C4-2B (cell line): ENCODE measurements around the gene SHLD2.
"Not testable (repeated sequence)": the region's sequence is repeated elsewhere in the genome, so short reads cannot be mapped to it uniquely, and the experiment has no call there.

Experiments used
- H3K27ac ChIP-seq: fragments of 450-650 bp; 2 replicates; pipeline ENCODE4 v1.5.1; 2017
- CTCF ChIP-seq: fragments of 450-650 bp; conservative IDR thresholded peaks from 2 replicates; pipeline ENCODE4 v1.5.1; 2017; ENCODE audit warnings: mild to moderate bottlenecking
- ZFX ChIP-seq: fragments of 450-650 bp; IDR thresholded peaks from 2 replicates; pipeline ENCODE4 v1.6.1; 2017

Gene SHLD2

GRCh38 chr10:87079106-87079836 is 15.7 kb upstream of the SHLD2 start:
- TF ChIP-seq ZFX (no peak), CTCF (no peak)
- H3K27ac ChIP-seq: no peak overlapping the region

GRCh38 chr10:87080621-87081020 is 14.4 kb upstream of the SHLD2 start:
- H3K27ac ChIP-seq: not testable (repeated sequence)

- not testable (repeated sequence) for H3K27ac ChIP-seq
Observed at GRCh38 chr10:87081574-87081973, 13.4 kb upstream of the SHLD2 start.

- H3K27ac ChIP-seq: not testable (repeated sequence)
Observed at GRCh38 chr10:87082219-87082618, 12.8 kb upstream of the SHLD2 start.

- H3K27ac ChIP-seq: not testable (repeated sequence)
Observed at GRCh38 chr10:87083576-87084290, 11.3 kb upstream of the SHLD2 start.

- H3K27ac ChIP-seq: not testable (repeated sequence)
Observed at GRCh38 chr10:87084291-87084782, 10.7 kb upstream of the SHLD2 start.

GRCh38 chr10:87085537-87085936 is 9.5 kb upstream of the SHLD2 start:
- TF ChIP-seq ZFX (no peak), CTCF (no peak)
- no peak overlapping the region for H3K27ac ChIP-seq

GRCh38 chr10:87089746-87090145 is 5.3 kb upstream of the SHLD2 start:
- H3K27ac ChIP-seq: no peak overlapping the region
- TF ChIP-seq CTCF: no peak
- TF ChIP-seq ZFX: no peak

- H3K27ac ChIP-seq: no peak overlapping the region
- TF ChIP-seq CTCF: no peak
- no peak for TF ChIP-seq ZFX
Observed at GRCh38 chr10:87090779-87091178, 4.2 kb upstream of the SHLD2 start.

GRCh38 chr10:87092376-87092860 is 2.6 kb upstream of the SHLD2 start:
- TF ChIP-seq ZFX (no peak), CTCF (no peak)
- peak overlapping the region; percentile 94; the same call in 1 of the 2 replicates for H3K27ac ChIP-seq
